ENCODE results near the gene ARSI.

Gene ARSI

DNA sequence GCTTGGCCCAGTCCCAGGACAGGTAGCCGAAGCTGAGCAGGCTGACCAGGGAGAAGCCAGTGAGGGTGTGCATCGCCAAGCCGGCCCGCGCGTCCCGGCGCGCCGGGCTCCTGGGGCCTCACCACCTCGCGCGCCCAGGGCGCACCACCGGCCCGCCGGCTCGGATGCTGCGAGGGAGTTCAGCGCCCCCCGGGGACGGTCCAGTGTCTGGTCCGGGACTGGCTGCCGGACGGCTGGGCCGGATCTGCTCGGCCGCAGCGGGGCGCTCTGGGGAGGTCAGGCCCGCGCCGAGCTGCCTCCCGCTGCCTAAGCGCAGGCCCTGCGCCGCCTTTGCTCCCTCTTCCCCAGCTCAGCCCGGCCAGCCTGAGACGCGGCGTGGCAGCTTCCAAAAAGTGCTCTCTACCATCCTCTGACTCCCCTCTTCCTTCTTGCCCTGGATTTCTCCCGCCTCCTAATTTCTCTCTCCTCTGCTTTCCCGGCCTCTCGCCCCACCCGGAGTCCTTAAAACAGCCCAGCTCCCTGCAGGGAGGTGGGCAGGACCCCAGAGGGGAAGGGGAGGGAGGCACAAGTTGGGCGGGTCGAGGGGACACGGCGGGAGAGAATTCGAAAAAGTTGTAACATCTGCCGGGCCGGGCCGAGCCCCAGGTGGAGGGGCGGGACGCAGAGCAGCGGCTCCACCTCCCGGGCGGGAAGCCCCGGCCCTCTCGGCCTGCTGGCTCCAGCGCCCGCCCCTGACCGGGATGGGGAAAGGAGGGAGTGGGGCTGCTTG is at the start of gene ARSI:
ARSI (minus strand) TSS at position 605 of the 769 bp plus-strand sequence; CDS start at position 73, 532 bp downstream.
- DNase-seq (ENCODE audit: low read depth): peak; percentile 77

DNA sequence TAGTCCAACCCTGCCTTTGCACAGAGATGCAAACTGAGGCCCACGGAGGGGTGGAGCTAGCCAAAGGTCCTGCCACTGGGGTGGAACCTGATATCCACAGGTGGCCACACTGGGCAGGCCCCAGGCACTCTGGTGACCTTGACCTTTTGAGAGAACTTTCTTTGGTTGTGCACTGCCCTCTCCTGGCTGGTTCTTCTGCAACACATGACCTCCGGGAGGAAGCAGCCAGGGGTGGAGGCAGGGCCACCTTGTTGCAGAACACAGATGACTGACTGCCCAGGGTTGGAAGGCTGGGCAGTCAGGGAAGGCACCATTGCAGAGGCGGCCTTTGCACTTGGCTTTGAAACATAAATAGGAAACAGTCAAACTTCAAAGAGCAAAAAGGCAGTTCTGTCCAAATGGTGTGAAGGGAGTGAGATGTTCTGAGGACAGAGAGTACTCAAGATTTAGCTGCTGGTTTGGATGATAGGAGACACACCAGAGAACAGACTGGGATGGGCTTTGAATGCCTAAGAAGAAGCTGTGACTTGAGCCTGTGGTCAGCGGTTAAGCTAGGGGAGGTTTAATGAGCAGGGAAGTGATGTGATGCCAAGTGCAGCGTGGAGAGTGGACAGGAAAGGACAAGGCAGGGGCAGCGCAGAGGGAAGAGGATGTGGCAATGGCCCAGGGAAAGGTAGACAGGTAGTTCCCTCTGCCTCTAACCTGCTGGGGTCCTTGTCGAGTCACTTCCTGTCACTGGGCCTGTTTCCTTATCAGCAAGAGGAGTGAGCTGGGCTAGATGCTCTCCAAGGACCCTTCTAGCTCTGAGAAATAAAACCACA is 48.0 kb upstream of the ARSI start:
- peak; percentile 84 for DNase-seq (ENCODE audit: low read depth)

- DNase-seq (ENCODE audit: low read depth): no peak
Observed at GRCh38 chr5:150349681-150350275, 47.1 kb upstream of the ARSI start.

GRCh38 chr5:150347451-150347850 is 44.7 kb upstream of the ARSI start:
- DNase-seq (ENCODE audit: low read depth): no peak

- no peak for DNase-seq (ENCODE audit: low read depth)
Observed at GRCh38 chr5:150347003-150347402, 44.3 kb upstream of the ARSI start.

GRCh38 chr5:150346592-150346991 is 43.9 kb upstream of the ARSI start:
- no peak for DNase-seq (ENCODE audit: low read depth)

GRCh38 chr5:150345716-150346115 is 43.0 kb upstream of the ARSI start:
- DNase-seq (ENCODE audit: low read depth): no peak

DNA sequence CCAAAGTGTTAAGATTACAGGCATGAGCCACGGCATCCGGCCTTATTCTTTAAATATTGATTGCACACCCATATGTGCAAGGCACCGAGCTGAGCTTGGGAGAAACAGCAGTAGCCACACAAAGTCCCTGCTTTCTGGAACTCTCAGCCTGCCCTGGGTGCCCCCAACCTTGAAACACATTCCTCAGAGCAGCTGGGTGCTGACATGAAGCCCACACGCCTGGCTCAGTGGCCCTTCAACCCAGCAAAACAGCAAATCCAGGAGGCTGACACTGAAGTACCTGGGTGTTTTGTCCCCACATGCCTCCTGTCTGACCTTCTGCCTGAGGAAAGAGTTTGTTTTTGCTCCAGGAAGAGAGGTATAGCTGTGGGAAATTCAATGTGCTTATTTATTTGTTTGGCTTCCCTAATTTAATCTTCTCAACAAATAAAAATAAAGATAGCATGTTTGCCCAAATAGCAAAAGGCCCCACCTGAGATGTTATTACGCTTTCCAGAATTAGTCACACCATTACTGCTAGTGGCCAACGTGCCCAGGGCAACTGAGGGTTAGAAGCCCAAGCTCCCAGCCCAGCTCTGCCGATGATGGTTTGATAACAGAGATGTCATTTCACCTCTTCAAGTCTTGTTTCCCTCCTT is 41.4 kb upstream of the ARSI start:
- no peak for DNase-seq (ENCODE audit: low read depth)

DNA sequence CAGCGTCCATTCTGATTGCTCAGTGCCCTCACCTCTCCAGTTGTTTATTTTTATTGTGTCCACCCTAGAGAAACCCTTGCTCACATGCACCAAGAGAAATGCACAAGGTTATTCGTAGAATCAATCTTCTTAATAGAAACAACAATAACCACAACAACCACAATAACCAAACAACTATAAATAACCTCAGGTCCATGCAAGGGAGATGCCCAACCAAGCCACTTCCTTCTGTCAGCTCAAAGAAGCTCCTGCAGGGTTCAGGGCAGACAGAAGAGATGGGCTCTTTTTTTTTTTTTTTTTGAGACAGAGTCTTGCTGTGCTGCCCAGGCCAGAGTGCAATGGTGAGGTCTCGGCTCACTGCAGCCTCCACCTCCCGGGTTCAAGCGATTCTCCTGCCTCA is 39.9 kb upstream of the ARSI start:
- peak; percentile 45 for DNase-seq (ENCODE audit: low read depth)

DNA sequence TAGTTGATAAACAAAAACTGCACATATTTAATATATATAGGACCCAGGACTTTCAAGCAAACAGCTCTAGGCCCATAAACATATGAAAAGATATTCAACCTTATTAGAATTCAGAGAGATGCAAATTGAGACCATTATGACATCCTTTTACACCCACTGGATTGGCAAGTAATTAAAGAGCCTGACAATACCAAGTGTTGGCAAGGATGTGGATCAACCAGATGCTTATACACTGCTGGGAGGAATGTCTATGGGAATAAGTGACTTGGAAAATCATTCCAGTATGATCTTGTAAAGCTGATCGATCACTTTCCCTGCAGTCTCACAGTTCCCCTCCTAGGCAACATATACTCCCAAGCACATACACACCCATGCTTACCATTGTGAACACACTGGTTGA is 39.3 kb upstream of the ARSI start:
- DNase-seq (ENCODE audit: low read depth): no peak

DNA sequence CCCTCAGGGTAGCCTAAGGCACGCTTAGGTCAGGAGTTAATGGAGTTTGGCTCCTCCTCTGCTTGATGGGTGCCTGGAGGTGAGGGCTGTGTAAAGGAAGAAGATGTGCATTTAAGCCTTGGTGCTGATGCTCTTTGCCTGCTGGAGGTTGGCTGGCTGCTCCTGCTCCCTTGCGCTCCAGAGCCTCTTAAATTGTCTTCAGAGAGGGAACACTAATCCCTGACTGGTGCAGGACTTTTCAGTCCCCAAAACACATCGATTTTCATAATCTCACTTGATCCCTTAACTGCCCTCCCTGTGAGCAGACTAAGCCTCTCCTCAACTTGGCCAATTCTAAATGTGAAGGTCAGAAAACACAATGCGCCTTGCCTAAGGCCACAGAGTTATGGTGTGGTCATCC is 38.6 kb upstream of the ARSI start:
- DNase-seq (ENCODE audit: low read depth): no peak

GRCh38 chr5:150340614-150341255 is 38.0 kb upstream of the ARSI start:
- DNase-seq (ENCODE audit: low read depth): no peak

DNA sequence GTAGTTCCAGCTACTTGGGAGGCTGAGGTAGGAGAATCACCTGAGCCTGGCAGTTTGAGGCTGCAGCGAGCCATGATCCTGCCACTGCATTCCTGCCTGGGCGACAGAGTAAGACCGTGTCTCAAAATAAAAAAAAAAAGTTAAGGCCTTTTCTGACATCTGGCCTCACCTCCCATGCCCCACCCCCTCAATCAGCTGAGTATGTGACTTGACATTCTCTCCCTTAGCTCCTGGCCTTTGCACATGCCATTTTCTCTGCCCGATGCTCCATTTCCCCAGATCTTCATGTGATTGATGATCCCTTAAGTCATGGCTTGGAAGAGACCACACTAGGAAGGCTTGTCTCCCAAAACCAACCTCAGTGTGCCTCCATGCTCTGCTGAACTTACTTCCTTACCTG is 37.1 kb upstream of the ARSI start:
- DNase-seq (ENCODE audit: low read depth): no peak

DNA sequence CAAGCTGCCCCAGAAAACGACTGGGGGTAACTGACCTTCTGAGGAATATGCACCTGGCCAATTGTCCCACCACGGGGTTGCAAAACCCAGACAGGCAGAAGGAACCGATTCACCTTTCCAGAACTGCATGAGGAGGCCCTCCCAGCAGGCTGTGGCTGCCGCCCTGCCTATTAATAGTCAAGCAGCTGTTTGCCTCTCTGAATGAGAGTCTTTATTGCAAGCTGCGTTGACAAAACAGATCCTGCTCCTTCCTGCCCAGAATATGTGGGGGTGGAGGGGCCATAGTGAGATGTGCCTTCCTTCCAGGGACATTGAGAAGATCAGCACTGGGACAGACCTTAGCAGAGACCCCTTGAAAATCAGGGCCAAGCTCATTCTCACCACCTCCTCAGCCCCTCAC is 36.5 kb upstream of the ARSI start:
- DNase-seq (ENCODE audit: low read depth): no peak

GRCh38 chr5:150338546-150338945 is 35.8 kb upstream of the ARSI start:
- DNase-seq (ENCODE audit: low read depth): no peak

- no peak for DNase-seq (ENCODE audit: low read depth)
Observed at GRCh38 chr5:150335778-150336177, 33.1 kb upstream of the ARSI start.

DNA sequence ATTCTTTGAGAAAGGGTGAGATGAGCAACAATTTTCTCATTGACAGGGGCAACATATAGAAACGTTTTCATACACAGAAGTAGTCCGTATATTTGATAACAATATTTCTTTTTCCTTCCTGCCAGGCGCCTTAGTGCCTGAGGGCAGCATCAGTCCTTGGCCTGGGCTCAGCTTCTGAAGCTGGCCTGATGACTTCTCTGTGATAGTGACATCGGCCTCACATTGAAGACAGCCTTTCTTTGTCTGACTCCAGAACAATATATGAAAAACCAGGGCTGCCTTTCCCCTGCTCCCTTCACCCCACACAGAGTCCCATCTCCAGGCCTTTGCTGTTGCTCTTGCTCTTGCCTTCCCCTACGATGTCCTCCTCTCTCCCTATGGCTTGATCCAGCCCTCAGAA is 30.7 kb upstream of the ARSI start:
- DNase-seq (ENCODE audit: low read depth): no peak

DNA sequence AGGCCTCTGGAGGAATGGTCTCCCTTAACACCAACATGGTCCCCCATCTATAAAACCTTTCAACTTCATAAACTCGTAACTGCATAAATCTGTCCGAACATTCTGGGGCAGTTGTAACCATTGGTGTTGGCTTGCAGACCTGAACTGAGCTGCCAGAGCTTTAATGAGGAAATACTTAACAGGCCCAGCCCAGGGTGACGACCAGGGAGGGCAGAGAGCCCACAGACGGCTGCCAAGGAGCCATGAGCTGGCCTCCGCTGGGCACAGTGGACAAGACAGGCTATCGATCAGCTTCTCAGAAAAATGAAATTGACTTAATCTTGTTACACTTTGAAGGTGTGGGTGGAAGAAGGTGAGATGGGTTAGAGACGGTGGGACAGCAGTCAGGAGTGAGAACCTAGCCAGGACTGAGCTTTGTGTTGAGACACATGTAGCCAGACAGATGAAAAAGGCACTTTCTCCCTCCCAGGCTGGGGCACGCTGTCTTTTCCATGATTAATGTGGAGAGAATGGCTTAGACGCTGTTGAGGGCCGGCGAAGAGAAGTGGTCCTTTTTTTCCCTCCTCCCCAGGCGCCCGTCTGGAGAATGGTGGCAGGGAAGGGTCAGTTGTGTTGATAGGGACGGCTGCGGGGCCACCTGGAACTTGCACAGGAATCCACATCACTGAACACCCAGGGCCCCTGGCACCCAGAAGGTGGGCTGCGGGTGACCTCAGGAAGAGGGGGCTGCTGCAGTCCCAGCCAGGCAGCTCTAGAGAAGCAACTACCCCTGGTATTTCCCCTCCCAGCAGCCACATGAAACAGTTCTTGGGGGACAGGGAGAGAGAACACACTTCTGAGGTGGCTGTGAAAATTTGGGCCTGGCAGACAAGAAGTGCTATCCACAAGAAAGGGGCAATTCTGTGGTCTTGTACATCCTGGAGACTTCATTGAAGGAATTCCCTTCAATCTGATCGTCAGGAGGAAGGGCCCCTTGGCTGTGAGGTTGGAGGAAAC is 27.5 kb upstream of the ARSI start:
- no peak for DNase-seq (ENCODE audit: low read depth)

DNA sequence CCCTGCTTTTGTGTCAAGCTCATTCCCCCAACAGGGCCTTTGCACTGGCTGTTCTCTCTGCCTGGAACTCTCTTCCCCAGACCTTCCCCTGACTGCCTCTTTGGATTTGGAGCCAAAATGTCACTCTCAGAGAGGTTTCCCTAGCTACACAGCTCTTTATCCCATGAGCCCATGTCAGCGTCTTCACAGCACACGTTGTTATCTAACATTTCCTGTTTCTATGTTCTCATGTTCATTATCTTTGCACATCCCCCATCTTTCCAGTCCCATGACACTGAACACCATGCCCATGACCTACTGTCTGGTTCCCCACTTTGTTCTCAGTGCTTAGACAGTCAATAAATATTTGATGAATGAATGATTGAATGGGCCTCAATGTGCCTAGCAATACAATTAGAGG is 26.3 kb upstream of the ARSI start:
- DNase-seq (ENCODE audit: low read depth): no peak

GRCh38 chr5:150328515-150328914 is 25.8 kb upstream of the ARSI start:
- DNase-seq (ENCODE audit: low read depth): no peak

DNA sequence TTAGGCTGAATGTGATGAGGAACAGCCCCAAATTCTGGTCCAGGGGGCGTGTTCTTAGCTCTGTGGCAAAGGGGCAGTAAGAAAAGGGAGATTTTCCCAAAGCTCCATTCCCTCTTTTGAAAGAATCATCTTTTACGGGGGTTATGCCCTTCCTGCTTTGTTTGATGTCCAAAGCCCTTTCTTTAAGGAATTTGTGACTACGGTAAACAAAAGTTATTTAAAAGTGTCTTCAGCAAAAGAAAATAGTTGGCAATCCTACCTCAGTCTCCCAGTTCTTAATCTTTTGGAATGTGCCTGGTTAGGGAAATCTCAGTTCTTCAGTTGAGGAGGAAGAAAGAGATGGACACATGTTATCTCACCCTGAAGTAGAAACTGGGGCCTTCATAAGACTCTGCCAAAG is 24.4 kb upstream of the ARSI start:
- no peak for DNase-seq (ENCODE audit: low read depth)
